ENCODE results near the gene HMGXB3.
"Not testable (repeated sequence)": the region's sequence is repeated elsewhere in the genome, so short reads cannot be mapped to it uniquely, and the experiment has no call there.

HMGXB3 gene

DNA sequence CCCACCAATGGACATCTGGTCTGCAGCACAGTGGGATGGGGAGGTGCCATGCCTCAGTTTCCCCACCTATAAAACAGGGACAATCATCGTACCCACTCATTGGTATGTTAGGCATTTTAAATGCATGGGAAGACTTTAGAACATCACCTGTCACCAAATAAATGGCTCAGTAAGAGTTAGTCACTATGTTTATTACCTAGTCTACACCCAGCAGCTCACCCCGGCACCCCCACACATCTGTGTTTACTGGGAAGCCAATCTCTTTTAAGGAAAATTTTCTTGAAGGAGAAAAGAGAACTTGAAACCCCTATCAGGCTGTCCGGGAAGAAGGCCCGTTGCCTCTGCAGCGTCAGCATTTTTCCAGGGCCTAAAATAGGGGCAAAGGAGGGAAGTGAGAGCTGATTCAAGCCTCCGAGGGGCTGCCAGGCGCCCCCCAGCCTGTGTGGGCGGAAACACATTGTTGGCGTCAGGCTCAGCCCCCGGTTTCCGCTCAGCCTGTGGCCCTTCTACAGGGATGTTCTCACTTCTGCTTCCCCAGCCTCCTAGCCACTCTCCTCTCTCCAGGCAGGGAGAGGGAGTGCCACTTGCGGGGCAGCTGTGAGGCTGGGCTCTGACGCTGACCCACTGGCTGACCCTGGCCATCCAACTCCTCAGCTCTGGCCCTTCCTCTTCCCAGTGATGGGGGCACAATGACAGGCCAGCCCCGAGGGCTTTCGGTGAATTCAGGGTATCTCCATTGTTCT is 81.2 kb downstream of the HMGXB3 start:
- in situ Hi-C loops (cut with MboI; ENCODE audit: low sequenced_read_pairs) = no loop called here

DNA sequence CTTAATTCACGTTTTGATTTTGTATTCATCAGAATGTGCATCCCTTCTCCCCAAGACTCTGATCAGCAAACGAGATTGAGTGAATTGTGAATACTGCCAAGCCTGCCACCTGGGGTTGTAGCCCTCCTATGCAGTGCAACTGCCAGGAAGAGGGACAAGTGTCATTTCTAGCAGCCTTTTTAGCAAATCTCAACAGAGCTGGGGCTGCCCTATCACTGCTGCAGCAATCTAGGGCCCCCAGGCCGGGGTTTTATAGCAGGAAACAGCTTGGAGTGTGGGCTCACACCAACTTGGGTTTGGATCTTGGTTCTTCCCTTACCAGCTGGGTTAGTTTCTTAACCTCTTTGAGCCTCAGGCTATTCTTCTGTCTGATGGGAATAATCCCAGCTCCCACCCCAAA is 81.8 kb downstream of the HMGXB3 start:
- in situ Hi-C loops (cut with MboI; ENCODE audit: low sequenced_read_pairs) = no loop called here

DNA sequence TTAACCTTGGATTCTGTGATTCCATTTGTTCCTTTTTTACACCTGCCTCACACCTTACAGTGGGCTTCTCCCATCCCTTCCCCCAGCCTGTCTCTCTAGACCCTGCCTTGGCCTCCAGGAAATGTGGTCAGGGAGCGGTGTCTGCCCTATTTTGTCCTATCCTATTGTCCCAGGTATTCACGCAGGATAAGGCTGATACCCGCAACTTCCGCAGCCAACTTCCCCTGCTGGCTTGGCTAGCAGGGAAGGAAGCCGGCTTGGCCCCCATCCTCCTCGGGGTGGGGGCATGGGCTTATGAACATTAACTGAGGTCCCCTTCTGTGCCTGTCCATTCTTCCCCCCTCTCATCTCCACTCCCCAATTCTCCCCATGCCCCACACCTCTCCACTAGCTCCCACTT is 82.3 kb downstream of the HMGXB3 start:
- in situ Hi-C loops (cut with MboI; ENCODE audit: low sequenced_read_pairs) = no loop called here

DNA sequence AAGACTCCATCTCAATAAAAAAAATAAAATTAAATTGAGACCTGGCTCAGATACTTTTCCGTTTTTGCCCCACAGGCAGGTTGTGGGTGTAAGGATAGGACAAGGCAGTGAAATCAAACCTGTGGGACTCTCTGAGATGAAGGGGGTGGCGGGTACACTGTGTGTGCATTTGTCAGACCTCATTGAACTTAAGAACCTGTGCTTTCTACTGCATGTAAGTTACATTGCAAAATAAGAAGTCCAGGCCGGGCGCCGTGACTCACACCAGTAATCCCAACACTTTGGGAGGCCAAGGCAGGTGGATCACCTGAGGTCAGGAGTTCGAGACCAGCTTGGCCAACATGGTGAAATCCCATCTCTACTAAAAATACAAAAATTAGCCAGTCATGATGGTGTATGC is 84.2 kb downstream of the HMGXB3 start:
- in situ Hi-C loops (cut with MboI; ENCODE audit: low sequenced_read_pairs) = not testable (repeated sequence)

DNA sequence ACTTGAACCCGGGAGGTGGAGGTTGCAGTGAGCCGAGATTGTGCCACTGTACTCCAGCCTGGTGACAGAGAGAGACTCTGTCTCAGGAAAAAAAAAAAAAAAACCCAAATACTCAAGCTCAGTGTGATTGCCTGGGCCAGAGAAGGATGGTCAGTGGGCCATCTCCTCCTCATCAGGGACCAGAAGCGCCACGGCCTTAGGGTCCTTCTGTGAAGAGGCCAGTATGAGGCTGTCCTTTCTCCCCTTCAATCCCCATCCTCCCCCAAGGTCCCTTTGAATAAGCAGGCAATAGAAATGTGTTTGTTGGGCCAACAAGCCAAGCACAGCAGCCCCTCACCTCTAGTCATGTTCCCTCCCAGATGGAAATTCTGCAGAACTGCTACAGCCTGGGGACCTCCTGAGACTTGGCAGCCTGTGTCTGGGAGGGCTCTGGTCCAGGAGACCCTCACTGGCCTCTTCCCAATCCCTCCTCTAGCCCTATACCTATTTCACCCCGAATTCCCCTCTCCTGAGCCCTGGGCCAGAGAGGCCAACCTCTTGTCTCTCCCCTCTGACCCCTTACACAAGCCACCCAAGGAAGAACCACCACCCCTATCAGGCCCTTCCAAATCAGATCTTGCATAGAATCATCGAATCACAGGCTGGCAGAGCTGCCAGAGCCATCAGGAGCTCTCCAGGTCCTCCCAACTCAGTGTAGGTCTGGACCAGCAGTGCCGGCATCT is 84.8 kb downstream of the HMGXB3 start:
- in situ Hi-C loops (cut with MboI; ENCODE audit: low sequenced_read_pairs) = no loop called here

DNA sequence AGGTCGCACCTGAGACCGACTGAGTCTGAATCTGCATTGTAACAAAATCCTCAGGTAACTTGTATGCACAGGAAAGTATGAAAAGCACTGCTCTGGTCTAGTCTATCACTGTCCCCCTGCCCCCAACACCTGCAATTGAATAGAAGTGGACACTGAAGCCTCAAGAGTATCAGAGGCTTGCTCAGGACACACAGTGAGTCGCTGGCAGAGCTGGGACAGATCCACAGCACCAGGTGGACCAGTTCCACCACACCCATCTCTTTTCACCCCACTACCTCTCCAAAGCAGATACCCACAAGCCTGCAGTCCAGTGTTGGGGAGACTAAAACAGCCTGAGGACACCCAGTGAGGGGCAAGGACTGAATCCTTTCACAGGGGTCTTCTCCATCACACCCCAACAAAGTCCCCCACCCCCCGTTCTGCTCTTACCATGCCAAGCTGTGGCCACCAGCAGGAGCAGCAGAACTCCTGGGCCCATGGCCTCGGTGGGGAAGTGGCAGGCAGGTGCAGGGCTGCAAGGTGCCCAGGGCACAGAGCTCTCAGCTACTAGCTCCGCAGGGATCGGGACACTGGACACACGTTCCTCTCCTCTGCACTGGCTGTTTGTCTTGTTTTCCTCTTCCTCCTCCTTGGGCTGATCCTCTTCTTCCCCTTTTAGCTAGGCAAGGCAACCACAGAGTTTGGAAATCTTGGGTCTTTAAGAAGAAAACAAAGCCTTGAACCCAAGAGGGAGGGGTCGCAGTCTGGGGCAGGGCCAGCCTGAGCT is 85.6 kb downstream of the HMGXB3 start, which contains the start of gene CSF1R:
TSS of gene CSF1R (minus strand) at position 605 of the 766 bp plus-strand sequence. CDS start at position 478, 127 bp downstream.
- in situ Hi-C loops (cut with MboI; ENCODE audit: low sequenced_read_pairs) = no loop called here

DNA sequence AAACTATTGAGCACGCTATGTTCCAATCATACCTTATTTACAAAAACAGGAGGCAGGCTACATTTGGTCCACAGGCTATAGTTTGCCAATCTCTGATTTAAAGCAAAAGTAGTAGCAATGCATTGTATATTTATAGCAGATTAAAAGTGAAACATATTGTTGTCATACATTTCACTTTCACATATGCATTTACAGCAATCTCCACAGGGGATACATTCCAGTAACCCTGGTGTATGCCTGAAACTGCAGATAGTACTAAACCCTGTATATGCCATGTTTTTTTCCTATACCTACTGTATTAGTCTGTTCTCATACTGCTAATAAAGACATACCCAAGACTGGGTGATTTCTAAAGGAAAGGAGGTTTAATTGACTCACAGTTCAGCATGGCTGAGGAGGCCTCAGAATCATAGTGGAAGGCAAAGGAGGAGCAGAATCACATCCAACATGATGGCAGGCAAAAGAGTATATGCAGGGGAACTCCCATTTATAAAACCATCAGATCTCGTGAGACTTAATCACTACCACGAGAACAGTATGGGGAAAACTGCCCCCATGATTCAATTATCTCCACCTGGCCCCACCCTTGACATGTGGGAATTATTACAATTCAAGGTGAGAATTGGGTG is 91.7 kb downstream of the HMGXB3 start:
- in situ Hi-C loops (cut with MboI; ENCODE audit: low sequenced_read_pairs) = no loop called here

DNA sequence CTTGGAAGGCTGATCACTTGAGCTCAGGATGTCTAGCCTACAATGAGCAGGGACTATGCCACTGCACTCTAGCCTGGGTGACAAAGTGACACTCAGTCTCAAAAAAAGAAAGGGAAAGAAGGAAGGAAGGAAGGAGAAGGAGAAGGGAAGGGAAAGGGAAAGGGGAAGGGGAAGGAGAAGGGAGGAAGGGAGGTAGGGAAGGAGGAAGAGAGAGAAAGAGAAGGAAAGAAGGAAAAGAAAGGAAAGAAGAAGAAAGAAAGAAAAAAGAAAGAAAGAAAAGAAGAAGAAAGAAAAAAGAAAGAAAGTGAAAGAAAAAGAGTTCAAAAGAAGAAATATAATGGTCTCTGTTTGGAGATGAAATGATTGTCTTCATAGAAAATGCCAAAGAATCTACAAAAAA is 96.6 kb downstream of the HMGXB3 start:
- in situ Hi-C loops (cut with MboI; ENCODE audit: low sequenced_read_pairs) = no loop called here

DNA sequence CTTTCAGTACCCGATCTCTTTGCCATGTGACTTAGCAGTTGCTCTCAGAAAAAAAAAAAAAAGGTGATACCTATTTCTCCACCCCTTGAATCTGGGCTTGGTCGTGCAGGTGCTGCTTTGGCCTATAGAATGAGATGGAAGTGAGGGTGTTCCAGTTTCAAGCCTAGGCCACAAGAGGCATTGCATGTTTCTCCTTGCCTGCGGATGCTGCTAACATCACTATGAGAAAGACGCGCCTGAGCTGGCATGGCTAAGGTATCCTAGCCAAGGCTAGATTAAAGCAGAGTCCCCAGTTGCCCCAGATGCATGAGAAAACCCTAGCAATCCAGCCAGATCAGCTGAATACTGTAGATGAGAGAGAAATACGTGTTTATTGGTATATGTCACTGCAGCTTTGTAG is 100.5 kb downstream of the HMGXB3 start:
- in situ Hi-C loops (cut with MboI; ENCODE audit: low sequenced_read_pairs) = no loop called here
